ENCODE results near the gene ZSCAN12.
A peak's percentile ranks its signal among the peaks of the same experiment; 100 is the strongest.

The ZSCAN12 gene

DNA sequence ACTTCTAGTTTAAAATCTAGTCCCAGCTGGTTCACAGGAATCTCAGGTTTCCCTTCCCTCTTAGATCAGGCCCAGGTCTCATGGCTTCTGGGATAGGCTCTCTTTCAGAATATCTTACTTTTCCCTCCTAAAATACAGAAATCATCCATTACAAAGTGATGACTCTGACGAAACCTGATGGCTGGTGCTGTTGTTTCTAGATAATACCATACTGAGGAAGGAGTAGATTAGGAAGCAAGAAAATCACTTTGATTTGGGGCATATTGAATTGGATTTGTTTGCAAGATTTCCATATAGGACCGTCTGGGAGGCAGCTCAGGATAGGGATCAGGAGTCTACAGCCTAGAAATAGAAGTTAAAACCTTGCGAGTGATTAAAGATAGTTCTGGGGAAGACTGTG, 46.2 kb downstream of the ZSCAN12 start:
- no peak for DNase-seq

GRCh38 chr6:28351493-28351925, 48.0 kb downstream of the ZSCAN12 start:
- no peak for DNase-seq

- no peak for DNase-seq
Observed at GRCh38 chr6:28351087-28351486, 48.5 kb downstream of the ZSCAN12 start.

DNA sequence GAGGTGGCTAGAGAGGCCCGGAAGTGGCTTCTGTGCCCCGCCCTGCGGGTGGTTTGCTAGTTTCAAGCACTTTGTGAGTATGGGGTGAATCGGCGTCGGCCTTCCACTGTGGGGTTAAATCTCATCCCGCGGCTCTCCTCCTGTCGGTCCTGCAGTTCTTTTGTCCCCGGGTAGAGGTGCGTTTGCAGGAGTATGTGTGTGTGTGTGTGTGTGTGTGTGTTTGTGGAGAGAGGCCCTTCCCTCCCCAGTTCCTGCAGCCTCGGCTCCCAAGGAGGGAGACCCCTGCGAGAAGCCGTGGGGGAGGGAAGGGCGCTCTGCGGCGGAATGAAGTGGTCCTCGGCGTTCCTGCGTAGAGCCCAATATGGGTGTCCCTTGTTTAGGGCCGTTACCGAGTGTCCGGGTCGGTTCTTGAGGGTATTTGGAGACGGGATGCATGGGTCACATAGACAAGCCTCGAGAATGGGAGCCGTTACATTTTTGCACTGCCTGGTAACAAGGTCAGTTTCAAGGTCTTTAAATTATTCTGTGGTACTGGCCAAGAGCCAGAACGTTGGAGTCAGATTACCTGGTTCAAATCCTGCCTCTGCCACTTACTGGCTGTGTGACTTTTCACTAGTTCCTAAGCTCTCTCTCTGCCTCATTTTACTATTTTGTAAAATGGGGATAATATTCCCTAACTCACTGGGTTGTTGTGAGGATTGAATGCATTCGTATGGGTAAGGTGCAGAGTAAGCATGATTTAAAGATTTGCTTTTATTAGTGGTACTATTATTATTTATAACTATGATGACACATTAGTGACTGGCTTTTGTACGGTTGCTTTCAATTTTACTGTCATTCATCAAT, 49.4 kb downstream of the ZSCAN12 start, which contains the start of gene ZKSCAN3:
Gene ZKSCAN3, plus strand, starts transcription at position 56 of the 846 bp plus-strand sequence. CDS start 9,640 bp downstream, outside the sequence.
- DNase-seq = peak; percentile 42 to 72 (median 60)

GRCh38 chr6:28349344-28349891, 50.1 kb downstream of the ZSCAN12 start:
- no peak for DNase-seq

- no peak for DNase-seq
Observed at GRCh38 chr6:28347119-28347518, 52.4 kb downstream of the ZSCAN12 start.

GRCh38 chr6:28345201-28345600, 54.3 kb downstream of the ZSCAN12 start:
- DNase-seq = no peak

GRCh38 chr6:28343898-28344677, 55.5 kb downstream of the ZSCAN12 start:
- DNase-seq = no peak

- DNase-seq = no peak
Observed at GRCh38 chr6:28340310-28341095, 59.0 kb downstream of the ZSCAN12 start.

- DNase-seq = no peak
Observed at GRCh38 chr6:28337121-28337520, 62.4 kb downstream of the ZSCAN12 start.

DNA sequence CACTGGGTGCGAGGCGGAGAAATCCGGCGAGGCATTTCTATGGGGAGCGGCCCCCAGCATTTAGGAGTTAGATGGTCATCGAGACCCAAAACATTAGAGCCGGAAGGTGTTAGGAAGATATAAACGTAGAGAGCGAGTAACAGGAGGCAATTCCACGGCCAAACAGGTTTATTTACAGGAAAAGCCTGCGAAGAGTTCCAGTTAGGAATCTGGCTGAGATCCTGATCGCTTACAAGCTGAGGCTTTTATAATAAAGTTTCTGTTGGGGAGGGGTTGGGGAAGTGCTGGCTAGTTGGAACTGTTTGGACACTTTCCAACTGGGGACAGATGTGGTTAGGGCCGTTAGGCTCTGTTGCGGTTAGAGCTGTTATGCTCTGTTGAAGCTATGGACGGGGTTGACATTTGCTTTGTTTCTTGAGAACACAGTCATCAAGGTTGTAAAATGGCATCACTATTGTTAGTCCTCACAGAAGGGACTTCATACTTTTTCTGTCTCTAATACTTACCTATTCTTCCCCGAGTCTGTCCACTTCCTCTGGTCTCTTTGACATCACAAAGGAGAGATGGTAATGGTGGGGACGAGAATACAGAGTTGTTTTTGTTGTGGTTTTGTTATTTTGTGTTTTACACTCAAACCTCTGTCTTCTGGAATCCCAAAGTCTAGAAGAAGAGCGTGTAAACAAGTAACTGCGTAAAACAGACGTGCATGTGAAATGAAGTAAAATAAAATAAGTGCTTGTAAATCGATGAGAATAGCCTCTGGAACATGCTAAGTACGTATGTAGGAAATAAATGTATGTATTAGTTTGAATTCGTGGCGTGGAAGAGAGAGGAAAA, 63.0 kb downstream of the ZSCAN12 start:
- no peak for DNase-seq

- peak; percentile 25 to 57 (median 40) for DNase-seq
Observed at GRCh38 chr6:28335564-28336283, 63.8 kb downstream of the ZSCAN12 start, which contains the start of gene ZSCAN31. Gene ZSCAN31, minus strand, starts transcription at chr6:28336148. Its CDS starts 6,465 bp downstream, at chr6:28329683.

GRCh38 chr6:28335040-28335563, 64.4 kb downstream of the ZSCAN12 start:
- DNase-seq = no peak

DNA sequence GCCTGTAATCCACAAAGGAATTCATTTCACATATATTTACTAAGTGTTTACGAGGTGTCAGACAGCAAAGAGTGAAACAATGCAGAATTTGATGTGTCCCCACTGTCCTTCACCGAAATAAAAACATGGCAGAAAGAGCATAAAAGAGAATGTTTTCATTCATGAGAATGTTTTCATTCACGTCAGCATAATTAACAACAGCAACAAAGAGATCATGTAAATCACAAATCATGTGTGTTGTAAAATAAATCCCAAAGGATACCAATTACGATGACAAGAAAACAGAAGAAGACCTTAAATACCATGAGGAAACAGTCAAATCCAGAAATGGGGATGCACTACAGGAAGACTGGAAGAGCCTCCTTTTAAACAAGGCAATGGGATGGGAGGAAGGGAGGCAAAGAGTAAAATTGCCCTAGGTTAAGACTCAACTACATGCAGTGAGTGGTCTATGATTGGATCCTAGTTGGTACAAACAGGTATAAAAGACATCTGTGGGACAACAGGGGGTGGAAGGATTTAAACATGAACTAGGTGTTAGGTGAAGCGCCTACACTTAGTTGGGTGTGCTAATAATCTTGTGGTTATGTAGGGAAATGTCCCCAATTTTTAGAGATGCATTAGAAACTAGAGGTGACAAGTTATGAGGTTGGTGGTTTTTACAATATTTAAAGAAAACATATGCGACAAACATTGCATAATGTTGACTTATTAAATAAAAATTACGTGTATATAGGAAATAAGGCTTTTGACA, 65.1 kb downstream of the ZSCAN12 start:
- no peak for DNase-seq

DNA sequence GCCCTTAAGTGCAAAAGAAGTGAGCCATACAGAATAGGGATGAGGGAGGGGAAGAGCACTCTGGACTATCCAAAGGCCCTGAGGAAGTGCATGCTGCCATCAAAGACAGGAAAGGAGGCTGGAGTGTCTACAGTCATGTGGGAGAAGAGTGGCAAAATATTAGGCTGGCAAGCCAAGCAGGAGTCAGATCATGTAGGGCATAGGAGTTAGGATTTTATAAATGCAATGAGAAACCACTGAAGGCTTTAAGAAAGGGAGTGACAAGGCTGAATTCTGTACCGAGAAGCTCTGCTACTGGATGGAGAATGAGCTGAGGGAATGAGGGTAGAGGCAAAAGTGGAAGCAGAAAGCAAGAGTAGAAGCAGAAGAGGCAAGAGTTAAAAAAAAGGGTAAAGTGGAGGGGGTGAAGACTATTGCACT, 65.9 kb downstream of the ZSCAN12 start:
- no peak for DNase-seq

- no peak for DNase-seq
Observed at GRCh38 chr6:28333047-28333446, 66.5 kb downstream of the ZSCAN12 start.

- DNase-seq = no peak
Observed at GRCh38 chr6:28330041-28330440, 69.5 kb downstream of the ZSCAN12 start.

Data from activated naive CD4-positive, alpha-beta T cell (primary cell).